Hypothalamus (tissue), 51 donors: ENCODE results near the gene SOX13.

Experiments
- DNase-seq, 51 donors: peaks; one replicate each; lab custom pipeline; 2025; lab: John Stamatoyannopoulos, UW

SOX13 gene

GRCh38 chr1:204176049-204176448, 103.1 kb downstream of the SOX13 start:
- DNase-seq, result no peak

- no peak for DNase-seq
Measured at GRCh38 chr1:204177133-204177532, 104.2 kb downstream of the SOX13 start.
